ENCODE measurements around the gene MARCHF3.

DNA sequence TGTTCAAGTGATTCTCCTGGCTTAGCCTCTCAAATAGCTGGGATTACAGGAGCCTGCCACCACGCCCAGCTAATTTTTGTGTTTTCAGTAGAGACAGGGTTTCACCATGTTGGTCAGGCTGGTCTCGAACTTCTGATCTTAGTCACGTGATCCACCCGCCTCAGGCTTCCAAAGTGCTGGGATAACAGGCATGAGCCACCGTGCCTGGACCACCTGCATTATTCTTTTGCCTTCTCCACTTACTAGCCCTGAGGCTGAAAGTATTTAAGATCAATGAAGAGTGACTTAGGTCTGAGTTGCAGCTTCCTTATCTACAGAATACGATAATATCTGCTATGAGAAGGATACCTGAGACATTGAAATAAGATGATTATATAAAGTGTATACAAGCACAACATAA is 129.6 kb downstream of the MARCHF3 start:
- TF ChIP-seq, protein P1, sequence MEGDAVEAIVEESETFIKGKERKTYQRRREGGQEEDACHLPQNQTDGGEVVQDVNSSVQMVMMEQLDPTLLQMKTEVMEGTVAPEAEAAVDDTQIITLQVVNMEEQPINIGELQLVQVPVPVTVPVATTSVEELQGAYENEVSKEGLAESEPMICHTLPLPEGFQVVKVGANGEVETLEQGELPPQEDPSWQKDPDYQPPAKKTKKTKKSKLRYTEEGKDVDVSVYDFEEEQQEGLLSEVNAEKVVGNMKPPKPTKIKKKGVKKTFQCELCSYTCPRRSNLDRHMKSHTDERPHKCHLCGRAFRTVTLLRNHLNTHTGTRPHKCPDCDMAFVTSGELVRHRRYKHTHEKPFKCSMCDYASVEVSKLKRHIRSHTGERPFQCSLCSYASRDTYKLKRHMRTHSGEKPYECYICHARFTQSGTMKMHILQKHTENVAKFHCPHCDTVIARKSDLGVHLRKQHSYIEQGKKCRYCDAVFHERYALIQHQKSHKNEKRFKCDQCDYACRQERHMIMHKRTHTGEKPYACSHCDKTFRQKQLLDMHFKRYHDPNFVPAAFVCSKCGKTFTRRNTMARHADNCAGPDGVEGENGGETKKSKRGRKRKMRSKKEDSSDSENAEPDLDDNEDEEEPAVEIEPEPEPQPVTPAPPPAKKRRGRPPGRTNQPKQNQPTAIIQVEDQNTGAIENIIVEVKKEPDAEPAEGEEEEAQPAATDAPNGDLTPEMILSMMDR (IDR thresholded peaks at IDR 0.05; ENCODE audit: insufficient read depth, low read depth, low read length): no peak
- no peak for TF ChIP-seq EZH2 (IDR thresholded peaks at IDR 0.05; ENCODE audit: insufficient read depth, low read length)
